ENCODE measurements around the gene CA11.
"Not testable (repeated sequence)": the region's sequence is repeated elsewhere in the genome, so short reads cannot be mapped to it uniquely, and the experiment has no call there.

The CA11 gene

DNA sequence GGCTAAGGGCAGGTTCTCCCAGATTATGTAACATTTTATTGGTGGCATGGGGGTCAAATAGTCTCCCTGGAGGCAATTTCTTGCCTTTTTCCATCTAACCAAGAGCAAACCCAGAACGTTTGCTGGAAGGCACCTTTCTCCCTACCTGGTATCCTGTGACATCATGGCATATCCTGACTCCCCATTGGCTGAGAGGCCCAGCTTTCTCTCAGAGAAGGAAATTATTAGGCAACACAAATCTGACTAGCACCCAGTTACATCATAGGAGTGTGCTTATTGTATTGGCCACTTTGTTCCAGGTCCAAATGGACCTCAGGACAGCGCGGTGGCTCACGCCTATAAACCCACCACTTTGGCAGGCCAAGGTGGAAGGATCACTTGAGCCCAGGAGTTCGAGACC is 13.8 kb upstream of the CA11 start:
- TF ChIP-seq, protein P1, sequence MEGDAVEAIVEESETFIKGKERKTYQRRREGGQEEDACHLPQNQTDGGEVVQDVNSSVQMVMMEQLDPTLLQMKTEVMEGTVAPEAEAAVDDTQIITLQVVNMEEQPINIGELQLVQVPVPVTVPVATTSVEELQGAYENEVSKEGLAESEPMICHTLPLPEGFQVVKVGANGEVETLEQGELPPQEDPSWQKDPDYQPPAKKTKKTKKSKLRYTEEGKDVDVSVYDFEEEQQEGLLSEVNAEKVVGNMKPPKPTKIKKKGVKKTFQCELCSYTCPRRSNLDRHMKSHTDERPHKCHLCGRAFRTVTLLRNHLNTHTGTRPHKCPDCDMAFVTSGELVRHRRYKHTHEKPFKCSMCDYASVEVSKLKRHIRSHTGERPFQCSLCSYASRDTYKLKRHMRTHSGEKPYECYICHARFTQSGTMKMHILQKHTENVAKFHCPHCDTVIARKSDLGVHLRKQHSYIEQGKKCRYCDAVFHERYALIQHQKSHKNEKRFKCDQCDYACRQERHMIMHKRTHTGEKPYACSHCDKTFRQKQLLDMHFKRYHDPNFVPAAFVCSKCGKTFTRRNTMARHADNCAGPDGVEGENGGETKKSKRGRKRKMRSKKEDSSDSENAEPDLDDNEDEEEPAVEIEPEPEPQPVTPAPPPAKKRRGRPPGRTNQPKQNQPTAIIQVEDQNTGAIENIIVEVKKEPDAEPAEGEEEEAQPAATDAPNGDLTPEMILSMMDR (conservative IDR thresholded peaks at IDR 0.05; ENCODE audit: low read depth, low read length), result no peak
- no peak overlapping the region for H3K4me3 ChIP-seq (ENCODE audit: low read length)
- DNase-seq (ENCODE audit: low read depth), result no peak

DNA sequence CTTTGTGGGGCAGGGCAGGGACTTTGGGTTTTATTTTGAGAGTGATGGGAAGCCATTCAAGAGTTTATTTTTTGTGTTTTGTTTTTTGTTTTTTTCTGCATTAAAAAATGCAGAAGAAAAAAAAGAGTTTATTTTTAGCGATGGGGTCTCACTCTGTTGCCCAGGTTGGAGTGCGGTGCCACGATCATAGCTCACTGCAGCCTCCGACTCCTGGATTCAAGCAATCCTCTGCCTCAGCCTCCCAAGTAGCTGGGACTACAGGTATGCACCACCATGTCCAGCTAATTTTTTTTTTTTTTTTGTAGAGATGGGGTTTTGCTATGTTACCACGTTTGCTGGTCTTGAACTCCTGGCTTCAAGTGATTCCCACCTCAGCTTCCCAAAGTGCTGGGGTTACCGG is 12.5 kb upstream of the CA11 start:
- no peak for DNase-seq (ENCODE audit: low read depth)
- TF ChIP-seq, protein P1 (conservative IDR thresholded peaks at IDR 0.05; ENCODE audit: low read depth, low read length), result no peak
- H3K4me3 ChIP-seq (ENCODE audit: low read length), result no peak overlapping the region

DNA sequence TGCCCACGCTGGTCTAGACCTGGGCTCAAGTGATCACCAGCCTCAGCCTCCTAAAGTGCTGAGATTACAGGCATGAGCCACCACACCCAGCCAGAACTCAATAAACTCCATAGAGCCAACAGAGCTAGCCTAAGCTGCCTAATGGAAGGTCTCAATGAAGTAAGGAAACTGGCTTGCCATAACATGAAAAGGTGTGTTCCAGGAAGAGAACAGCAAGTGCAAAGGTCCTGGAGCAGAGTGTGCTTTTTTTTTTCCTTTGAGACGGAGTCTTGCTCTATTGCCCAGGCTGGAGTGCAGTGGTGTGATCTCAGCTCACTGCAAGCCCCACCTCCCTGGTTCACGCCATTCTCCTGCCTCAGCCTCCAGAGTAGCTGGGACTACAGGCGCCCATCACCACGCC is 11.8 kb upstream of the CA11 start:
- not testable (repeated sequence) for DNase-seq (ENCODE audit: low read depth); H3K4me3 ChIP-seq (ENCODE audit: low read length)

DNA sequence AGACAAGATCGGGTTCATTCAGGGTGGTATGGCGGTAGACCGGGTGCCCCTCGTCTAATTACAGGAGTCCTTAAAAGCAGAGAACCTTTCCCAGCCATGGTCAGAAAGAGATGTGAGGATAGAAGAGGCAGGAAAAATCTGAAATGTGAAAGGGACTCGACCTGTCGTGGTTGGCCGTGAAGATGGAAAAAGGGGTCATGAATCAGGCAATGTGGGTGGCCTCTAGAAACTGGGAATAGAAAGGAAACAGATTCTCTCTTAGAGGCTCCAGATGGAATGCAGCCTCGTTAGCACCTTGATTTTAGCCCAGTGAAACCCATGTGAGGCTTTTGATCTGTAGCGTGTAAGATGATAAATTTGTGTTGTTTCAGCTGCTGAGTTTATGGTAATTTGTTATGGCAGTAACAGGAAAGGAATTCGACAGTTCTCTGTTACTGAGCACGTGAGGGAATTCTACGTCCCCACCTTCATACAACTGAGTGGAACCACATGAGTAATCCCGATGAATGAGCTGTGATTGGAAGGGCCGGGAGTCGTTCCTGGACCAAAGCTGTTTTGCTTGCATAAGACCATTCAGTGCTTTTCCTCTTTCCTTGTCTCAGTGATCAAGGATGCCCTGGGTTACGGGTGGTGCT is 11.0 kb upstream of the CA11 start:
- TF ChIP-seq, protein P1 (conservative IDR thresholded peaks at IDR 0.05; ENCODE audit: low read depth, low read length), result no peak
- H3K4me3 ChIP-seq (ENCODE audit: low read length), result no peak overlapping the region
- no peak for DNase-seq (ENCODE audit: low read depth)

DNA sequence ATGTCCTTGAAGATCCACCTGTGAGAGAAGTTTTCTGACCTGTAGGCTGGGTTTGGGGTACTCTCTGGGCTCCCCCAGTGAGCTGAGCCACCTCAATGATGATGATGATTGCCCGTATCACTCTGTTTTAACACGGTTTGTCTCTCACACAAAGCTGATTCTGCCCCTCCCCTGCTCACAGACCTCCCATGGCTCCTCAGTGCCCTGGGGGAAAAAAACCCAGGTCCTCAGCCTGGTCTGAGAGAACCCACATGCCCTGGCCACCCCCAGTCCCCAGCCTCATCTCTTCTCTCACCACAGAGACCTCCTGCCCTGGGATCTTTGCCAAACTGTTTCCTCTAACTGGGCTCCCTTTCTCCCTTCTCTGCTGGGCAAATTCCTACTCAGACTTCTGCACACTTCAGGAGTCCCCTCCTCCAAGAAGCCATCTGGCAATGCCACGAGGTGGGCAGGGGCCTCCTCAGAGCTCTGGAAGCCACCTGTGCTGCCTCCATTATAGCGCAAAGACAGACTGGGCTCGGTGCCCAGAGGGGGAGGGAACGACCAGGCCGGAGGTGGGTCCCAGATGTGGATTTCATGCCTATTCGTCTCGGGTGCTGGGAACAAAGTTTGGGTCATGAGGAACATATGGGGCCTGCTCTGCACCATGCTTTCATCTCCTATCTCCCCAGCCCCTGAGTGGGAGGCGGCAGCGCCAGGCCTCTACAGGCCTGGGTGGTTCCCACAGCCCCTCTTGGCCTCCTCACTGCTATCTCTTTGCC is 8.5 kb upstream of the CA11 start:
- TF ChIP-seq, protein P1 (conservative IDR thresholded peaks at IDR 0.05; ENCODE audit: low read depth, low read length), result no peak
- H3K4me3 ChIP-seq (ENCODE audit: low read length), result no peak overlapping the region

DNA sequence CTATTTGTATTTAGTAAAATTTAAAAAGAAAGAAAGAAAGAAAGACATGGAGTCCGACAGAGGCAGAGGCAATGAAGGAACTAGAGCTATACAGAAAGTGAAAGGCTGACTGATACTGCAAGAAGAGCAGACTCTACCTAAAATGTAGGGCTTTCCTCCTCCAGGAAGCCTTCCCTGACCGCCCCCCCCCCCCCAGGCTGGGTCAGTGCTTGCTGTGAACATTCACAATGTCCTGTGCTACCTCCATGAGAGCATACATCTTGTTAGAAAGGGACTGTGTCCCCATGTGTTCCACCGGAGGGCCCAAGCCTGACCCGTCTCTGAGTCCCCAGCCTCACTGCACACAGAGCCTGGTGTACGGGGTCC is 5.7 kb upstream of the CA11 start:
- TF ChIP-seq, protein P1 (conservative IDR thresholded peaks at IDR 0.05; ENCODE audit: low read depth, low read length), result no peak
- no peak for DNase-seq (ENCODE audit: low read depth)
- H3K4me3 ChIP-seq (ENCODE audit: low read length), result no peak overlapping the region

More for the DNA sequence above, 8.5 kb upstream of the CA11 start:
- no peak for DNase-seq (ENCODE audit: low read depth)

DNA sequence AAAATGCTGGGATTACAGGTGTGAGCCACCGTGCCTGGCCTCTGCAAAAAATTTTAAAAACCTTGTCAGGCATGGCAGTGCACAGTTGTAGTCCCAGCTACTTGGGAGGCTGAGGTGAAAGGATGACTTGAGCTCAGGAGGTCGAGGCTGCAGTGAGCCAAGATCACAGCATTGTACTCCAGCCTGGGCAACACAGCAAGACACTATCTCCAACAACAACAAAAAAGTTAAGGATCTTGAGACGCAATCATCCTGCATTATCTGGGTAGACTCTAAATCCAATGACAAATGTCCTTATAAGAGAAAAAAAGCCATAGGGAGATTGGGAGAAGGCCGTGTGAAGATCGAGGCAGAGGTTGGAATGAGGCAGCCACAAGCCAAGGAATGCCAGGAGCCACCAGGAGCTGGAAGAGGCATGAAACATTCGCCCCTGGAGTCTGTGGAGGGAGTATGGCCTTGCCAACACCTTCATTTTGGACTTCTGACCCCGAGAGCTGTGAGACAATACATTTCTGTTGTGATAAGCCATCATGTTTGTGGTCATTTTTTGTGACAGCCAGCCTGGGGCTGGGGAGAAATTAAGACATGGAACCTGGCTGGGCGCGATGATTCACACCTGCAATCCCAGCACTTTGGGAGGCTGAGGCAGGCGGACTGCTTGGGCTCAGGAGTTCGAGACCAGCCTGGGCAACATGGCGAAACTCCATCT is 5.1 kb upstream of the CA11 start:
- H3K4me3 ChIP-seq (ENCODE audit: low read length), result no peak overlapping the region
- TF ChIP-seq, protein P1 (conservative IDR thresholded peaks at IDR 0.05; ENCODE audit: low read depth, low read length), result no peak
- DNase-seq (ENCODE audit: low read depth), result no peak
